Fibroblast of villous mesenchyme (primary cell): ENCODE results near the gene CEP164. TPM values are rescaled to one million over a fixed set of nuclear protein-coding genes. Genes with fewer than 3 reads are reported as not detected.

ENCODE experiments used
- DNase-seq: peaks from one replicate; pipeline ENCODE4 v3.0.0-alpha.2; 2010; ENCODE audit warnings: low read depth
- H3K4me3 ChIP-seq: 2 replicates; pipeline ENCODE4 v1.5.1; 2011; ENCODE audit warnings: low read depth, mild to moderate bottlenecking, low read length
- CTCF ChIP-seq: IDR thresholded peaks from 2 replicates; pipeline ENCODE4 v1.5.1; 2012; ENCODE audit warnings: low read depth, mild to moderate bottlenecking, low read length; ENCODE audit not compliant: insufficient read depth
- total RNA-seq: library from RNA; depleted of rRNA; stranded (reverse); fragments of >200 nt; gene quantifications from 2 replicates; pipeline ENCODE4 v1.2.3, GENCODE V29; 2012

Gene CEP164
- total RNA-seq, 1 donor, result 33.7 TPM

- H3K4me3 ChIP-seq, result no peak overlapping the region
- DNase-seq, result no peak
- no peak for TF ChIP-seq CTCF
Observed at GRCh38 chr11:117434481-117434880, 106.8 kb downstream of the CEP164 start.

GRCh38 chr11:117435326-117435725 lies 107.7 kb downstream of the CEP164 start:
- H3K4me3 ChIP-seq, result no peak overlapping the region
- no peak for DNase-seq
- no peak for TF ChIP-seq CTCF

- no peak for TF ChIP-seq CTCF
- H3K4me3 ChIP-seq, result no peak overlapping the region
- no peak for DNase-seq
Observed at GRCh38 chr11:117437041-117437790, 109.6 kb downstream of the CEP164 start.

GRCh38 chr11:117437791-117438130 lies 110.1 kb downstream of the CEP164 start:
- no peak for TF ChIP-seq CTCF
- no peak overlapping the region for H3K4me3 ChIP-seq
- DNase-seq, result no peak

- TF ChIP-seq CTCF, result no peak
- no peak overlapping the region for H3K4me3 ChIP-seq
- no peak for DNase-seq
Observed at GRCh38 chr11:117438371-117439000, 110.8 kb downstream of the CEP164 start.

- H3K4me3 ChIP-seq, result no peak overlapping the region
- no peak for TF ChIP-seq CTCF
- DNase-seq, result no peak
Observed at GRCh38 chr11:117439256-117439655, 111.6 kb downstream of the CEP164 start.
